Adrenal gland (tissue), 5 donors: Measurements from ENCODE around the gene EEF1AKMT1.
"Not testable (repeated sequence)": the region's sequence is repeated elsewhere in the genome, so short reads cannot be mapped to it uniquely, and the experiment has no call there.

Source experiments
- POLR2A ChIP-seq, 2 donors: fragments of 450-650 bp; IDR thresholded peaks; one replicate each; pipeline ENCODE4 v1.6.1; 2017; ENCODE audit warnings: antibody characterized with exemption in 2 of 2, mild to moderate bottlenecking in 2 of 2, moderate library complexity in 1 of 2
- TF ChIP-seq, protein P1 (sequence below), 6 experiments: fragments of 450-650 bp in 4 of 6; fragments of 200-600 bp in 2 of 6; sonication (generic) in 1 of 6; IDR thresholded peaks; 1 replicate in 5 of 6; 2 replicates in 1 of 6; pipeline versions ENCODE4 v1.5.1 to v1.8.0; 2016 to 2021; ENCODE audit warnings: antibody characterized with exemption in 6 of 6, mild to moderate bottlenecking in 2 of 6, moderate library complexity in 1 of 6
- donor health status: DM: no; HTN: no; CAD: no.

DNA sequence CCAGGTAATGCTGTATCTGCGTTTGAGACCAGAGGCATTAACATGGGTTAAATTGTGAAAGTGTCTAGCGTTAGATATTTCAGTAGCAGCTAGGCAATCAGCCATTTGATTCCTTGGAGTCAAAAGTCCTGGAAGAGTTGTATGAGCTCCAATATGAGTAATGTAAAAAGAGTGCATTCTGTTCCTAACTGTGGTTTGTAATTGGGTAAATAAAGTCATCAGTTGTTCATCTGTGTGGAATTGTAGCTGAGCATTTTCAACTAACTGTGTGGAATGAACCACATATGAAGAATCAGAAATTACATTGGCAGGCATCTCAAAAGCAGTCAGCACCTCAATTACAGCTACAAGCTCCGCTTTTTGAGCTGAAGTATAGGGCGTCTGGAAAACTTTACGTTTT is 92.3 kb downstream of the EEF1AKMT1 start:
- TF ChIP-seq, protein P1, sequence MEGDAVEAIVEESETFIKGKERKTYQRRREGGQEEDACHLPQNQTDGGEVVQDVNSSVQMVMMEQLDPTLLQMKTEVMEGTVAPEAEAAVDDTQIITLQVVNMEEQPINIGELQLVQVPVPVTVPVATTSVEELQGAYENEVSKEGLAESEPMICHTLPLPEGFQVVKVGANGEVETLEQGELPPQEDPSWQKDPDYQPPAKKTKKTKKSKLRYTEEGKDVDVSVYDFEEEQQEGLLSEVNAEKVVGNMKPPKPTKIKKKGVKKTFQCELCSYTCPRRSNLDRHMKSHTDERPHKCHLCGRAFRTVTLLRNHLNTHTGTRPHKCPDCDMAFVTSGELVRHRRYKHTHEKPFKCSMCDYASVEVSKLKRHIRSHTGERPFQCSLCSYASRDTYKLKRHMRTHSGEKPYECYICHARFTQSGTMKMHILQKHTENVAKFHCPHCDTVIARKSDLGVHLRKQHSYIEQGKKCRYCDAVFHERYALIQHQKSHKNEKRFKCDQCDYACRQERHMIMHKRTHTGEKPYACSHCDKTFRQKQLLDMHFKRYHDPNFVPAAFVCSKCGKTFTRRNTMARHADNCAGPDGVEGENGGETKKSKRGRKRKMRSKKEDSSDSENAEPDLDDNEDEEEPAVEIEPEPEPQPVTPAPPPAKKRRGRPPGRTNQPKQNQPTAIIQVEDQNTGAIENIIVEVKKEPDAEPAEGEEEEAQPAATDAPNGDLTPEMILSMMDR (IDR thresholded peaks at IDR 0.05), result not testable (repeated sequence)
- TF ChIP-seq POLR2A (IDR thresholded peaks at IDR 0.05), result not testable (repeated sequence)
